COLO668 (cell line): ENCODE results near the gene RPGRIP1L.

Source experiments
- DNase-seq: peaks from one replicate; lab custom pipeline; 2025; ENCODE audit not compliant: unreplicated experiment; lab: John Stamatoyannopoulos, UW

Gene RPGRIP1L

GRCh38 chr16:53703590-53704444 lies at the start of gene RPGRIP1L, which contains the start of gene FTO:
Gene RPGRIP1L, minus strand, starts transcription at chr16:53703859. Its CDS starts 3,136 bp downstream, at chr16:53700723.
Gene FTO, plus strand, starts transcription at chr16:53704156.
- peak; percentile 98 for DNase-seq

- no peak for DNase-seq
Observed at GRCh38 chr16:53753431-53753830, 49.8 kb upstream of the RPGRIP1L start.

- DNase-seq, result no peak
Observed at GRCh38 chr16:53752560-53752959, 48.9 kb upstream of the RPGRIP1L start.

- no peak for DNase-seq
Observed at GRCh38 chr16:53745753-53746266, 42.2 kb upstream of the RPGRIP1L start.

DNA sequence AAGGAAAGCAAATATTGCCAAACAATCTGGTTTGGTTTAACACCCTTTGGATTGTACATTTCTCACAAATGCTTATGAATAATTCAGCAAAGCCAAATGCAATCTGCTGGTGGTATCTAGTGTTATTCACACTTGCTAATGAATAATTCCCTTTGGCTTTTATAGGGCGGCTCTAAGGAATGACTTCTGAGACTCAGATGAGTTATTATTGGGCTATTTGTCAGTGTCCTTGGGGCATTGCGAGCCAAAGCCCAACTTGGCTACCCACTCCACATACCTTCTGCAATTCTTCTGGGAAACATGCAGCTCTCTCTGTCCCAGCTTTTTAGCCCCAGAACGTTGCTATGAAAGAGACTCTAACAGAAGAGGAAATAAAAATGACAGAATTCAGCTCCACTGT lies 41.4 kb upstream of the RPGRIP1L start:
- DNase-seq, result no peak

GRCh38 chr16:53744449-53744848 lies 40.8 kb upstream of the RPGRIP1L start:
- peak; percentile 37 for DNase-seq

- DNase-seq, result no peak
Observed at GRCh38 chr16:53743149-53743566, 39.5 kb upstream of the RPGRIP1L start.

GRCh38 chr16:53741546-53741945 lies 37.9 kb upstream of the RPGRIP1L start:
- no peak for DNase-seq

DNA sequence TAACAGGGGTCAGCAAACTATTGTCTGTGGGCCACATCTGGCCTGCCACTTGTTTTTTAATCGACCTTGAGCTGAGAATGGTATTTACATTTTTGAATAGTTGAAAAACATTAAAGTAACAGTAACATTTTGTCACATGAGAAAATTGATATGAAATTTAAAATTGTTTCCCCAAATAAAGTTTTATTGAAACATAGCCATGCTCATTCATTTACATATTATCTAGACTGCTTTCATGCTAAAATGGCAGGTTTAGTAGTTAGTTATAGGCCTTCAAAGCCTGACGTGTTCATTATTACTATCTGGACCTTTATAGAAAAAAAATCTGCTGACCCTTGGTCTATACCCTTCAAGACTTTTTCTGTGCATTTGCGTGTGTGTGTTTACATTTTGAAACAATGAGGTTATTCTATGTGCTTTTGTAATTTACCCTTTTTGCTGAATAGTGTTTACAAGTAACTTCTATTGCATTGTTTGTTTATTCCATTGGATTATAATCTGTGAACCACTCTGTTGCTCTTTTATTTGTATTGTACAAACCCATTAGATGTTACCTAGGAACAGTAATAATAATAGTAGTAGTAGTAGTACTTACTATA lies 37.4 kb upstream of the RPGRIP1L start:
- no peak for DNase-seq

GRCh38 chr16:53740476-53740875 lies 36.8 kb upstream of the RPGRIP1L start:
- no peak for DNase-seq

DNA sequence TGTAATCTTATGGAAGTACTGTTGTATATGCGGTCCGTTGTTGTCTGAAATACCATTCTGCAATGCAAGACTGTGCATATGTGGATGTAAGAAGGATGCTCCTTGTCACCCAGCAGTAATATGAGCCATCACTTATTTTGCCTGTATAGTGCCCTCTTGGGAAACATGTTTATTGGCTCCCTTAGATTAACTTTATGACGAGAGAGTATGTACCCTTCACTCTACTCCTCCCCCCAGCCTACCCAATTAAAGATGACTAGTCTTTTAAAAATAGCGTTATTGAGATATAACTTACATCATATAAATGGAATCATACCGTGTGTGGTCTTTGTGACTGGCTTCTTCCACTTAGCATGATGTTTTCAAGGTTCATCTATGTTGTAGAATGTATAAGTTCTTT lies 33.9 kb upstream of the RPGRIP1L start:
- DNase-seq, result no peak

- no peak for DNase-seq
Observed at GRCh38 chr16:53736297-53736696, 32.6 kb upstream of the RPGRIP1L start.

DNA sequence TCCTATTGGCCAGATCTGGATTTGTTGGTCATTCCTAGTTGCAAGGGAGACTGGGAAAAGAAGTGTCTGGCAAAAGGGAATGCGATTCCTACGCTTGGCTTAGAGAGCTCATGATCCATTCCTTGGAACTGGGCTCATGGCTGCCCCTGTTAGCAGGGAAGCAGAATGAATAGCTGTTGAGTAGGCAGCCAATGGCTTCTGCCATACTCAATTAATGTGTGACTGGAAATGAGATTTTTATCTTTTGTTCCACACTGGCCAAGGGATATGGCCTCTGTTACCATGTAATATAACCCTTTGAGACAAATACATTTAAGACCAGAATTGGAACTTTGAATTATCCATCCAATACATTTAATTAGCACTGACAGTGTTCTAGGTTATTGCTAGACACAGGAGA lies 31.2 kb upstream of the RPGRIP1L start:
- no peak for DNase-seq

GRCh38 chr16:53732296-53732929 lies 28.8 kb upstream of the RPGRIP1L start:
- no peak for DNase-seq

DNA sequence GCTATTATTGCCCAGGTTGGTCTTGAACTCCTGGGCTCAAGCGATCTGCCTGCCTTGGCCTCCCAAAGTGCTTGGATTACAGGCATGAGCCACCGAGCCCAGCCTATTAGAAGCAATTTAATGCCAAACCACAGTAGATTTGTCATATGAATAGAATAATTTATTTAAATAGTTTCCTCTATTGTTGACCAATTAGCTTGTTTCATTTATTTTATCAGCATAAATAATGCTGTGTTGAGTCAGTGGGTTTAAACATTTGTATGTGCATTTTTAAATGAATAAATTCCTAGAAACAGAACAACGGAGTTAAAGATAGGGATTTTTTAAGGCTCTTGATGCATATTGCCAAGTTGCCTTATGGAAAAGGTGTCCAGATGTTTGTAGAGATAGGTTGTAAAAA lies 27.0 kb upstream of the RPGRIP1L start:
- no peak for DNase-seq

GRCh38 chr16:53726625-53727024 lies 23.0 kb upstream of the RPGRIP1L start:
- DNase-seq, result no peak

DNA sequence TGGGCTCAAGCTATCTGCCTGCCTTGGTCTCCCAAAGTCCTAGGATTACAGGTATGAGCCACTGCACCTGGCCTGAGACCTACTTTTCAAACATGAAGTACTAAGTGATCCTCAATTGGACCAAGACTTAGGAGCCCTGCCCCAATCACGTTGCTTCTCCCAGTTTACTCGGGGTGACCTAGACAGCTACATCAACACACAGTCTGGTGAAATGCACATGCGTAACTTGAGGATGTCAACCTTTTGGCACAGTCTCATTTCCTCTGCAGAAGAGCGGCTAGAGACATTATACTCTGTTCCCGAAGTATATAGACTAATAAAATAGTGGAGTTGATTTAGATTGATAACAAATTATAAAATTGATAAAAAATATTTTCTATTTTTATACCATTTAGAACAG lies 17.4 kb upstream of the RPGRIP1L start:
- DNase-seq, result no peak

DNA sequence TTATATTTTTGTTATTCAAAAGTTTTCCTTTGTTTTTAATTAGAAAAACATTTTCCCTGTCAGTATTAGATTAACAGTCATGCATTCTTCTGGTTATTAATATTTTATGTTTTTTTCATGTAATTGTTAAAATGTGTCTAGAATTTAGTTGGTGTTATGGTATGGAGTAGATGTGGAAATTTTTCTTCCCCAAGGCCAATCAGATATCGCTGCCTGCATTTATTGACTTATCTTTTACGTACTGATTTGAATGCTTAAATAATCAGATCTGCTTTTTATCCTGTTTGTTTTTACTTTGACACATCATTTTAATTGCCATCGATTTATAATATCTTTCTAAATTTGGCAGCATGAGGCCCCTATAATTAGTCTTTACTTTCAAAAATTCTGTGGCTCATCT lies 13.9 kb upstream of the RPGRIP1L start:
- no peak for DNase-seq

GRCh38 chr16:53715023-53715384 lies 11.3 kb upstream of the RPGRIP1L start:
- no peak for DNase-seq

GRCh38 chr16:53714205-53715022 lies 10.8 kb upstream of the RPGRIP1L start:
- no peak for DNase-seq
